ENCODE measurements around the gene SERF1B.
"Not testable (repeated sequence)": the region's sequence is repeated elsewhere in the genome, so short reads cannot be mapped to it uniquely, and the experiment has no call there.

GRCh38 chr5:70049790-70050142 is 24.7 kb downstream of the SERF1B start:
- TF ChIP-seq POLR2A (IDR thresholded peaks at IDR 0.05): not testable (repeated sequence)
- TF ChIP-seq, protein P1, sequence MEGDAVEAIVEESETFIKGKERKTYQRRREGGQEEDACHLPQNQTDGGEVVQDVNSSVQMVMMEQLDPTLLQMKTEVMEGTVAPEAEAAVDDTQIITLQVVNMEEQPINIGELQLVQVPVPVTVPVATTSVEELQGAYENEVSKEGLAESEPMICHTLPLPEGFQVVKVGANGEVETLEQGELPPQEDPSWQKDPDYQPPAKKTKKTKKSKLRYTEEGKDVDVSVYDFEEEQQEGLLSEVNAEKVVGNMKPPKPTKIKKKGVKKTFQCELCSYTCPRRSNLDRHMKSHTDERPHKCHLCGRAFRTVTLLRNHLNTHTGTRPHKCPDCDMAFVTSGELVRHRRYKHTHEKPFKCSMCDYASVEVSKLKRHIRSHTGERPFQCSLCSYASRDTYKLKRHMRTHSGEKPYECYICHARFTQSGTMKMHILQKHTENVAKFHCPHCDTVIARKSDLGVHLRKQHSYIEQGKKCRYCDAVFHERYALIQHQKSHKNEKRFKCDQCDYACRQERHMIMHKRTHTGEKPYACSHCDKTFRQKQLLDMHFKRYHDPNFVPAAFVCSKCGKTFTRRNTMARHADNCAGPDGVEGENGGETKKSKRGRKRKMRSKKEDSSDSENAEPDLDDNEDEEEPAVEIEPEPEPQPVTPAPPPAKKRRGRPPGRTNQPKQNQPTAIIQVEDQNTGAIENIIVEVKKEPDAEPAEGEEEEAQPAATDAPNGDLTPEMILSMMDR (IDR thresholded peaks at IDR 0.05): not testable (repeated sequence)

All from body of pancreas (tissue), 4 donors.